Adipocyte (in vitro differentiated cells): Measurements from ENCODE around the gene RBMXL2.

ENCODE experiments used
- DNase-seq: peaks from one replicate; pipeline ENCODE4 v3.0.0-alpha.2; 2015; ENCODE audit warnings: low read depth
- H3K27me3 ChIP-seq: replicated peaks from 2 replicates; pipeline ENCODE4 v1.7.0; 2013; ENCODE audit warnings: mild to moderate bottlenecking, low read length, moderate library complexity; ENCODE audit not compliant: control insufficient read depth, insufficient read depth
- H3K36me3 ChIP-seq: 2 replicates; pipeline ENCODE4 v1.7.0; 2013; ENCODE audit warnings: low read length, mild to moderate bottlenecking, moderate library complexity; ENCODE audit not compliant: control insufficient read depth, insufficient read depth, severe bottlenecking
- H3K4me1 ChIP-seq: 2 replicates; pipeline ENCODE4 v1.7.0; 2013; ENCODE audit warnings: mild to moderate bottlenecking, low read length, moderate library complexity; ENCODE audit not compliant: control insufficient read depth, insufficient read depth
- H3K4me3 ChIP-seq: 2 replicates; pipeline ENCODE4 v1.7.0; 2013; ENCODE audit warnings: mild to moderate bottlenecking, low read length, moderate library complexity
- H3K9ac ChIP-seq: 2 replicates; pipeline ENCODE4 v1.7.0; 2013; ENCODE audit warnings: mild to moderate bottlenecking, low read length, moderate library complexity
- H3K9me3 ChIP-seq: 2 replicates; pipeline ENCODE4 v1.7.0; 2013; ENCODE audit warnings: mild to moderate bottlenecking, low read length, moderate library complexity; ENCODE audit not compliant: control insufficient read depth

Gene RBMXL2

DNA sequence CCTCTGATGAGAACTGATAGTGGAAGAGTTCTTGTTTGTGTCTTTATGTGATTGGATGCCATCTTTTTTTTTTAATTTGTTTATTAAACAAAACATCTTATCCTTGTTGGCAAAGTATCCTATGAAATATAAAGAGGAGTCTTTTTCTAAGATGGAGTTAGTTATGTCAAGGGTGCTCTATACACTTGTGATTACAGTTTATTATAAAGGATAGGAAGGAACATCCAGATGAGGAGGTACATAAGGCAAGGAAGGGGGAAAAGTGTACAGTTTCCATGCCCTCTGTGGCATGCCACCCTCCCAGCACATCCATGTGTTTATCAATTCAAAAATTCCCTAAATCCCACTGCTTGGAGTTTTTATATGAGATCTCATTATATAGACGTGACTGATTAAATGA is 7.4 kb upstream of the RBMXL2 start:
- H3K27me3 ChIP-seq = peaks cover 11% of the 10 kb centered on the region
- H3K4me3 ChIP-seq = no peak overlapping the region
- no peaks in the 10 kb centered on the region for H3K4me1 ChIP-seq
- no peak for DNase-seq
- H3K9me3 ChIP-seq = peaks cover 20% of the 10 kb centered on the region
- H3K36me3 ChIP-seq = no peaks in the 10 kb centered on the region
- H3K9ac ChIP-seq = no peak overlapping the region

DNA sequence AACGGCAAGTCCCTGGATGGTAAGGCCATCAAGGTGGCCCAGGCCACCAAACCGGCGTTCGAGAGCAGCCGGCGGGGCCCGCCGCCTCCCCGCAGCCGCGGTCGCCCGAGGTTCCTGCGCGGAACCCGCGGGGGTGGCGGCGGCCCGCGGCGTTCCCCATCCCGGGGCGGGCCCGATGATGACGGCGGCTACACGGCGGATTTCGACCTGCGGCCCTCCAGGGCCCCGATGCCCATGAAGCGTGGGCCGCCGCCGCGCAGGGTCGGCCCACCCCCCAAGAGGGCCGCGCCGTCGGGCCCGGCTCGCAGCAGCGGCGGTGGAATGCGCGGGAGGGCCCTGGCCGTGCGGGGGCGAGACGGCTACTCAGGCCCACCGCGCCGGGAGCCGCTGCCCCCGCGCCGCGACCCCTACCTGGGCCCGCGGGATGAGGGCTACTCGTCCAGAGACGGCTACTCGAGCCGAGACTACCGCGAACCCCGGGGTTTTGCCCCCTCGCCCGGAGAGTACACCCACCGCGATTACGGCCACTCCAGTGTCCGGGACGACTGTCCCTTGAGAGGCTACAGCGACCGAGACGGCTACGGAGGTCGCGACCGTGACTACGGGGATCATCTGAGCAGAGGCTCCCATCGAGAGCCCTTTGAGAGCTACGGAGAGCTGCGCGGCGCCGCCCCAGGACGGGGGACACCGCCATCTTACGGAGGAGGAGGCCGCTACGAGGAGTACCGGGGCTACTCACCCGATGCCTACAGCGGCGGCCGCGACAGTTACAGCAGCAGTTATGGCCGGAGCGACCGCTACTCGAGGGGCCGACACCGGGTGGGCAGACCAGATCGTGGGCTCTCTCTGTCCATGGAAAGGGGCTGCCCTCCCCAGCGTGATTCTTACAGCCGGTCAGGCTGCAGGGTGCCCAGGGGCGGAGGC is 792 bp downstream of the RBMXL2 start:
- H3K4me1 ChIP-seq = no peaks in the 10 kb centered on the region
- no peak overlapping the region for H3K9ac ChIP-seq
- no peaks in the 10 kb centered on the region for H3K36me3 ChIP-seq
- H3K4me3 ChIP-seq = no peak overlapping the region
- DNase-seq = no peak
- H3K9me3 ChIP-seq = no peaks in the 10 kb centered on the region
- peaks cover 26% of the 10 kb centered on the region for H3K27me3 ChIP-seq

DNA sequence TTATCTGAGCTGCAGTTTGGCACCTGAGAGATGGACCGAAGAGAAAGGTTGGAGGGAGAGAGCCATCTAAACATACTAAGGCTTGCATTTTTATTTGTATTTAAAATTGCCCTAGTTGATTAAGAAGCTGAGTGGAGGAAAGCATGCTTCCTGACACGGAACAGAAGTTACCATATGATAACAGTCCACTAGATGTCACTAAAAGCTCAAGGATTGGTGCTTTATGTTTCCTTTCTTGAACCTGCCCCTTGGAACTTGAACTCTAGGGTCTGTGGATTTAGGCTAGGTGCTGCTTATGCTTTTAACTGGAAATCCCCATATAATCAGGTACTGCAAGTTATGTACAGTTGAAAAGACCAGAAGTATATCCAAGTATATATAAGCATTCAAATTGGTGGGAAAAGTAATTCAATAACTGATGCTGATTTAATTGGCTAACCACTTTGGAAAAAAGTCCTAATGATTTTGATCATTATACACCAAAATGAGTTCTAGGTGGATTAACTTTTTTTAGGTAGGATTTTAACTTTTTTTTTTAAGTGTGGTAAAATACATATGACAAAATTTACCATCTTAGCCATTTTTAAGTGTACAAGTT is 9.5 kb downstream of the RBMXL2 start:
- Histone ChIP-seq H3K4me3 (no peak overlapping the region), H3K9me3 (no peaks in the 10 kb centered on the region), H3K36me3 (no peaks in the 10 kb centered on the region), H3K4me1 (no peaks in the 10 kb centered on the region), H3K9ac (no peak overlapping the region), H3K27me3 (peaks cover 27% of the 10 kb centered on the region)
- DNase-seq = peak; percentile 78

DNA sequence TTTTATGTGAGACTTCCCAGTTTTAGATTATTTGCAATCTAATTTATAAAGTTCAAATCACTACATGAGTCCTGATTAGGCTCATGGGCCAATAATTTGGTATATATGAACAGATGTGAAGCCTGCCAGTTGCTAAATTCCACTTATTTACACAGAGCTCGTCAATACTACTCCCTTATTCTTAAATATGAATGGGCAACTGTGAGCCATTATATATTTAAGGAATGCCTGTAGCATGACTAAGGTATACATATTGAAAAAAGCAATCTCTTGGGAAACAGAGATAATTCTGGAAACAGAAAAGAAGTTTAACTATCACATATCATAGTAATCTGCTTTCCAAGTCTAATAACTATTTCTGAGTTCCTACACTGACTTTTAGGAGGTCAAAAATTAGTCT is 27.0 kb downstream of the RBMXL2 start:
- Histone ChIP-seq H3K9ac (no peak overlapping the region), H3K27me3 (peaks cover 9% of the 10 kb centered on the region), H3K36me3 (no peaks in the 10 kb centered on the region), H3K9me3 (no peaks in the 10 kb centered on the region), H3K4me1 (no peaks in the 10 kb centered on the region), H3K4me3 (no peak overlapping the region)
- DNase-seq = no peak

DNA sequence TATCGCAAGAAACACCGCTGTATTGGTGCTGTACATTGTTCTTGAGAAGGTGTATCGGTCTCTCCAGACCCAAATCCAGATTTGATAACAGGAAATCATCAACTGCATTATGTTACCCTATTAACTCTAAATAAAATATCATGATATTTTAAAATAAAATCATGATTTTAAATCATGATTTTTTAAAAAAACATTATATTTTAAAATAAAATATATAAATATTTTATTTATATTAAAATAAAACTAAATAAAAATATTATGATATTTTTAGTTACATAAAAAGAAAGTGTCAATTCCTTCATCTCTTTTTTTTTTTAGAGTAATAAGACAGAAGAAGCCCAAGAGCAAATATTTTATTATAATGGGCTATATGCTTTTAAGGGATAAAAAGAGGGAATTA is 27.6 kb downstream of the RBMXL2 start:
- no peak overlapping the region for H3K9ac ChIP-seq
- H3K4me1 ChIP-seq = no peaks in the 10 kb centered on the region

DNA sequence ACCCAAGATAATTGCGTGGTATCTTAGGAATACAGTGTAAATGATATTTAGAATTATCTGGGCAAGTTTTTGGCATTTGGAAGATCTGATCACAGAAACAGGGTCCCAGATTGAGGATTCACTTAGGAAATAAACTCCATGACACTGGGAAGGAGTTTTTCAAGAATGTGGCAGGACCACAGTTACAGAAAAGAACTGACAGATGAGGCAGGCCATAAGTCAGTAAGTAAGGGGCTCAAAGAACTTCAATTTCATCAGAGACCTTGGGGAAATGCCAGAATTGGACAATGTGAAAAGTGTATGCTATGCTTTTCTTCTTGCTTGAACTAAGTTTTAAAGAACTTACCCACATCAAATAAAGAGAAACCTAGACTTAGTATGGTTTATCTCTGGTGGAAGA is 49.3 kb downstream of the RBMXL2 start:
- no peaks in the 10 kb centered on the region for H3K9me3 ChIP-seq
- no peaks in the 10 kb centered on the region for H3K4me1 ChIP-seq
- no peak overlapping the region for H3K9ac ChIP-seq
- no peak for DNase-seq
- H3K36me3 ChIP-seq = no peaks in the 10 kb centered on the region
- no peak overlapping the region for H3K4me3 ChIP-seq
- H3K27me3 ChIP-seq = no peaks in the 10 kb centered on the region

More for the DNA sequence above, 27.6 kb downstream of the RBMXL2 start:
- no peak for DNase-seq
- Histone ChIP-seq H3K27me3 (peaks cover 6% of the 10 kb centered on the region), H3K9me3 (no peaks in the 10 kb centered on the region), H3K4me3 (no peak overlapping the region), H3K36me3 (no peaks in the 10 kb centered on the region)
